Measurements from ENCODE around the gene MACROD2.
A peak's percentile ranks its signal among the peaks of the same experiment; 100 is the strongest.

The MACROD2 gene

DNA sequence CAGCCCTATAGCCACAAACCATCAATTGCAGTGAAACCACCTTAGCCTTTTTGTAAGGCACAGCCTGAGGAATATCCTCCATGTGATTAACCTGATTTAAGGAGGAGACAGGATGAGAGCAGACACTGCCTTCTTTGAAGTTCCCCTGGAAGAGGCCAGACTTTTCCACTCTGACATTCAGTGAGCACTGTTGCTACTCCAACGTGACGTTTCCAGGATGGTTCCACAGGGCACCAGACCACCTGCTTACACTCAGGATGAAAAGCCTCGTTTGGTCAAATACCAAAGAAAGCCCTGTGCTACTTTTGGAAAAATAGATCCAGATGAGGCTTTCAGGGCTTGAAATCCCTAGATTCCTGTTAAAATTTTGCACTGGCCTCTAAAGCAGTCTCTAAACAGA, 1444.2 kb downstream of the MACROD2 start:
- DNase-seq, result no peak

DNA sequence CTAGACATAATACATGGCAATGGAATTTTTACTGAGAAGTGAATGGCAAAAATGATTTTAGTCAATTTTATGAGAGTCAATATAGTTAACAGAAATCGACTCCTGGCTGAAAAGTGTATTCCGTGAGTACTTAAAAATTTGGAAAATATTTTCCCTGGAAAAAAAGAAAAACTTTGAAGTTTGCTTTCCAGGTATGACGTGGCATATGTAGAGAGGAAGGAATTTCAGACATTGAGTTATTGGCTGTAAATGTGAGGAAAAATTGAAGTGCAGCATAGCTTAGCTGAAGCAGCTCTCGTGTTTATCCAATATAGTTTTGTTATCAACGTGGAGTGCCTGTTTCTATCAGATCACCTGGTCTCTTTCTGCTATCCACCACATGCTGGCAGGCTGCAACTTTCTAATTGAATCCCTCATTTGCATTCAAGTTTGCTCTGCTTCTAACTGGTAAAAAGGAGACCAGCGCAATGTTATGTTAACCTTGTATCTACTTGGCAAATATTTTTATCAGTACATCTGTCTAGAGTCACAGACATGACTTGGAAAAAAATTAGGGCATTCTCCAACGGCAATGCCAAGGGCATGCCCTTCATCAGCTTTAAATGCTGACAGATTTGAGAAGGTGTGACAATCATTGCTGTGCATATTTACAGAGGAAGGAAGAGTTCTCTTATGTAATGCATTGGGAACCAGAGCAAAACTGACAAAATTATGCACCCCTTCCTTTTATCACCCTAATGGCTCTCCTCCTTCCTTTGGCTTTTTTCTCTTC, 1444.9 kb downstream of the MACROD2 start:
- no peak for DNase-seq

- DNase-seq, result no peak
These were observed 1449.9 kb downstream of the MACROD2 start for GRCh38 chr20:15445056-15445840.

GRCh38 chr20:15446373-15446772, 1451.1 kb downstream of the MACROD2 start:
- no peak for DNase-seq

- no peak for DNase-seq
These were observed 1452.2 kb downstream of the MACROD2 start for GRCh38 chr20:15447549-15447948.

DNA sequence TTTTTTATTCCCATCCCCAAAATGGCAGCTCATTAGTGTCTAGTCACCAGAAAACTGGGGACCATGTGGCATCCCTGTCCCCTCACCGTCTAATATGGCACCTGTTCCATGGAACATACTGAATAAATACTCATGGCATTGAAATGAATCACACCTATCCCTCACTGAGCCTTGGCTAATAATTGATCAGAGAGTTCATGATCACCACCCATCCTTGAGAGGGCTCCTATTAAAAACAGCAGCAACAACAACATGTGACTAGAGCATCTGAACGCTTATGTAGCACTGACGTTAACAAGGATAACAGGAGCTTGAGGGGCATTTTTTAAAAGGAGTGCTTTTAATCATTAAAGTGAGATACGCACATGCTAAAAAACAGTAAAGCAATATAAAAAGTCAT, 1453.7 kb downstream of the MACROD2 start:
- DNase-seq, result no peak

DNA sequence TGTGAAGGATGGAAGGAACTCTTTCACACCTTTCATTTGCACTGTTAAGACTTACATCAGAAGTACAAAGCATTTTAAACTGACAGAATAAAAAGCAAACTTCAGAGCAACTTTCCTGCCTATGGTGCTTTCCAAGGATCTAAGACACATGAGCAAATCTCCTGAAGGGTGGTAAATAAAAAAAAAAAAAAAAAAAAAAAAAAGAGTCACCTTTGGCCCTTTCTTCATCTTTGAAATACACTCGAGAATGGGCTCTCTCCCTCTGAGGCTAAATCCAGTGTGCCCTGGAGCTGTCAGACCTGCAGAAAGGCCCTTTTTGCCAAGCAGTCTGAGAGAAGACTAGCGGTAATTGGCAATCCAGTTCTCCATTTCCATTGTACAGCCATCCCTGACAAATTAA, 1455.9 kb downstream of the MACROD2 start:
- no peak for DNase-seq

DNA sequence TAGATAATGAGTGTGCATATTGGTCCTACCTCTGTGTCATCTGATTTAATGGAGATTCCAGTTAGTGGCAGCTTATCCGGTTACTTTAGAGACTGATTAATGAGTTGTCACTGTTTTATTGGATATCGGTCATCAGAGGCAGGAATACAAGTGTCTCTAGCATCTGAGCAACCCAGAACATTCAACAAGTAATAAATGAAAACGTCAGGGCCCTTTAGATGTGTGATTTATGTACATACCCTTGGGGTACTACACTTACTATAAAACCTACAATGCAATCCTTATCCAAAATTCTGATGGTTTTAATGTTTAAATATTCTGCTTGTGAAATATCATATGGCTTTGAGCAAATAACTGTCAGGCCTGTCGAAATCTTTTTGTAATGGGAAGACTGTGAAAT, 1460.0 kb downstream of the MACROD2 start:
- DNase-seq, result peak; percentile 80

- DNase-seq, result no peak
These were observed 1466.6 kb downstream of the MACROD2 start for GRCh38 chr20:15461938-15462337.

DNA sequence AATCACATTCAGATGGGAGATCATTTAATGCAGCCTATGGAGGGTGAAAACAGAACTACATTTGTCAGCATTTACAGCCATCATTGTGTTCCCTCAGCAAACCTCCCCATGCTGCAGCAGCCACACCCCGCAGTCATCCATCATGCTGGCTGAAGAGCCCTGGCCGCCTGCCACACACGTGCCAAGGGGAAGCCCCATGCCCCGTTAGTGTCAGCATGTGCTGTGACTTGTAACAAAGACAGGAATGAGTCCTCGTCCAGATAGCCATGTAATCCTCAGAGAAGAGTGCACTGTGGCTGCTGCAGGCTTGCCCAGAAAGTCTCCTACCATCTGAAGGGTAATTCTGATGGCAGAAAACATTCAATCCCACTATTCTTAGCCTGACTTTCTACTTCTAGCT, 1480.2 kb downstream of the MACROD2 start:
- DNase-seq, result no peak

DNA sequence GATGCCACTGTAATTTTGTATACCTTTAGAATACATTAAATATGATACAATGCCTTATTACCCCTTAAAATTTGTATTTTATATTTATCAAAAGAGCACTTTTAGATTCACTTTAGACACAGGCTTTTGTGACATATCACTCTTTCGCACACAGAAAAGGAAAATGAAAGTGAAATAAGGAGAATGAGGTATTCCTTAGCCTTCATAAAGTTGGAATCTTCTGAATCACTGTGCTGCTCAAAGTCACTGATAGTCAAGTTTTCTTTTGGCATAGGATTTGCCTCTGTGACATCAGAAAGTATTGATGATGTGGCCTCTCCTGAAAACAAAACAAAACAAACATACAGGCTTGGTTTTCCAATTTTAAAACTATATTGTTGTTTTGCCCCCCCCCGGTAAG, 1480.9 kb downstream of the MACROD2 start:
- DNase-seq, result no peak

- DNase-seq, result no peak
These were observed 1481.5 kb downstream of the MACROD2 start for GRCh38 chr20:15476781-15477180.

DNA sequence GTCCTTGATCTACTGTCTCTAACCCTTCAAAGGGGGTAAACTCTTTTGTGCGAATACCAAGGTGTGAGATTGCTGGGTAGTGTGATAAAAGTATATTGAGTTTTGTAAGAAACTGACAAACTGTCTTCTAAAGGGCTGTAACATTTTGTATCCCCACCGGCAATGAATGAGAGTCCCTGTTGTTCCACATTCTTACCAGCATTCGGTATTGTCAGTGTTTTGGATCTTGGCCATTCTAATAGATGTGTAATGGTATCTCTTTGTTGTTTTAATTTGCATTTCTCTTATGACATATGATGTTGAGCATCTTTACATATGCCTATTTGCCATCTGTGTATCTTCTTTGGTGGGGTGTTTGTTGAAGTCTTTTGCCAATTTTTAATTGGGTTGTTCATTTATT, 1487.2 kb downstream of the MACROD2 start:
- no peak for DNase-seq

DNA sequence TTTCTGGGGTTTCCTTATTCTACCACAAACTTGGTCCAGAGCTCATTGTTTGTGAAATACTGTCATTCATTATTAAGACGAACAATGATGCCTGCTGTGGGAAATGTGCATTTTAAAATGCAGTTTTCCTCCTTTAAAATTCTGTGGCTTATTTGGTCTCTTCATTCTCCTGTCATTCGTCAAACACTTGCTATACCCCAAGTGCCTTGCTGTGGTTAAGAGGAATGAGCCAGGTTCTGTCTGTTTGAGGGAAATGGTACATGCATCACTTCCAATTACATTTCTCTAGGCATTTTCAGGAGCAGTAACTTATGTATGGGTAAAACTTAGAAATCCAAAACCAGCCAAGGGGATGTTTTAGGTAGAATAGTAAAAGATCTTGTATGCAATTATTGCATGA, 1490.2 kb downstream of the MACROD2 start:
- no peak for DNase-seq

DNA sequence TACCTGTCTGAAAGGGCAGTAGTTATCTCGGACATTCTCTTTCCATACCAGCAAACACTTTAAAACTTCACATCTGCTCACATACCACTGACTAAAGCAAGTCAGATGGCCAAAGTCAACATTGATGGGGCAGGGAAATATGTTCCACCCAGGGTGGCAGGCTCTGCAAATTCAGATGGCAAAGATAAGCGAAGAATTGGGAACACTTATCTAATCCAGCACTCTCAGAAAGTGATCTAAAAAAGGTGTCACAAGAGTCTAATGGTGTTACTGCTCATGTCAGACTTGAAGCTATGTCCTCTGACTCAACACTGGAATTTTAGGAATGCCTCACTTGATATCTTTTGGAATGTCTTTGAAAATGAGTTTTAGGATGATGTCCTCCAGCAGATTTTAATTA, 1491.7 kb downstream of the MACROD2 start:
- no peak for DNase-seq

GRCh38 chr20:15487682-15488081, 1492.4 kb downstream of the MACROD2 start:
- no peak for DNase-seq

GRCh38 chr20:15491575-15491974, 1496.3 kb downstream of the MACROD2 start:
- peak; percentile 93 for DNase-seq

GRCh38 chr20:15494851-15495250, 1499.5 kb downstream of the MACROD2 start:
- DNase-seq, result no peak

GRCh38 chr20:15496501-15497039, 1501.3 kb downstream of the MACROD2 start:
- no peak for DNase-seq

DNA sequence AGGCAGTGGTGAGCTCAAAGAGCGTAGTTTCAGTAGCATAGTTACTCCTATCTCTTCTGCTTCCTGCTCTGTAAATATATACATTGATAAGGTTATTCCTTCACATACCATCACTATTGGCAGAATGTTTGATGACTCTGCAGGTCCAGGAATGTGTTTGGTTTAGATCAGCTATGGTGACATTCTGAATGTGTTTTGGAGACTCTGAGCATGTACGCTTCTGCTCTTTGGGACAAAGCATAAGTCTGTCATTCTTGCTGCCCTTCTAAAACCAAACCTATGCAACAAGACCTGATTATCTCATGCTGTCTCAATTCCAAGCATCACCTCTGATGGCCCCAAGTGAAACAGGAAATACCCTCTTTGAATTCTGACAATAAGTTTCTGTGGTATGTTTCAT, 1503.6 kb downstream of the MACROD2 start:
- DNase-seq, result no peak

DNA sequence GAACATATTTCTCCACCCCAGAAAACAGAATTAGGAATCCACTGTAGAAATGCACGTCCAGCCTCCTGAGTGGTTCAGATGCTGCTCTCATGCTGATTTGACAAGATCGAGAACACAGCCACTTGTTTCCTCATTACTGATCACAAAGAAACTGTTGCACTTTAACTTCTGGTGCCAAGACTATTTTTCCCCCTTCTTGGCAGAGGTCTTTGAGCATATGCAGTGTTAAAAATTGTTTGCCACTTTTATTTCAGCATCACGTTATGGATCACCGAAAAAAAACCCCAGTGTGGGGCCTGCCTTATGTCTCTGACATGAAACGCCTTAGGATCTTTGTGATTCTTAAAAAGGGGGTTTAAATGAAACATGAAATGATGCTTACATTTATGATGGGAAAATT, 1511.0 kb downstream of the MACROD2 start:
- no peak for DNase-seq

DNA sequence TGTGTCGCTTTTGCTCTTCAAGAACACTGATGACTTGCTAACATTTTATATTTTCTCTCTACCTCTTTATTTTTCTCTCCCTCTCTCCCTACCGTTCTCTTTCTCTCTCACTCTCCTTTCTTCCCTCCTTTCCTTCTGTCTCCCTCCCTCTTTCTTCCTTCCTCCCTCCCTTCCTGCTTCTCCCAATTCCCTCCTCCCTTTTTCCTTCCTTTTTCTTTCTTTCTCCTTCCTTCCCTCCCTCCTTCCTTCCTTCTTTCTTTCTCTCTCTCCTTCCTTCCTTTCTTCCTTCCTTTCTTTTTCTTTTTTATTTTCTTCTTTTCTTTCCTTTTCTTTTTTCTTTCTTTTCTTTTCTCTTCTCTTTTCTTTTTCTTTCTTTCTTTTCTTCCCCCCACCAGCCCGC, 1511.8 kb downstream of the MACROD2 start:
- no peak for DNase-seq

GRCh38 chr20:15511551-15511950, 1516.2 kb downstream of the MACROD2 start:
- DNase-seq, result no peak

- no peak for DNase-seq
These were observed 1517.6 kb downstream of the MACROD2 start for GRCh38 chr20:15512916-15513315.

Data from NCI-H82 (cell line).